Measurements from ENCODE around the gene GSTCD. TPM values are rescaled to one million over a fixed set of nuclear protein-coding genes. Genes with fewer than 3 reads are reported as not detected.

GSTCD gene
- total RNA-seq, 4 donors from 2014 or later: 8.2 to 33.5 (median 15.3) TPM

DNA sequence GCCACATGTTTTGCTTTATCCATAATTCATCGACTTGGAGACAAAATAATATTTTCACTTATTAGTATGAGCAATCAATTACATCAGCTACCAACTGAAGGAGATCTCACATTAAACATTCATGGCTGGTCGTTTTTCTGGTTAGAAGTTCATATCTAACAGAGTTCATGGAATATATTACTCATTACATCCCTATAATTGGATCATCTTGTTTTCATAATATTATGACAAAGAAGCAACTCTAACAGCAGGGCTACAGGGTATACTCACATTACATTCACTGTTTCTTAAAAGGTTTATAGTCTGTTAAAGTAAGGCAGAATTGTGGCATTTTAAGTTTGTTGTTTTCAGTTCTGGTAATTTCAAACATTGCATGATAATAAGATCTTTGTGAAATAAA lies 33.0 kb downstream of the GSTCD start:
- H3K27ac ChIP-seq: no peak overlapping the region
- TF ChIP-seq, protein P1, sequence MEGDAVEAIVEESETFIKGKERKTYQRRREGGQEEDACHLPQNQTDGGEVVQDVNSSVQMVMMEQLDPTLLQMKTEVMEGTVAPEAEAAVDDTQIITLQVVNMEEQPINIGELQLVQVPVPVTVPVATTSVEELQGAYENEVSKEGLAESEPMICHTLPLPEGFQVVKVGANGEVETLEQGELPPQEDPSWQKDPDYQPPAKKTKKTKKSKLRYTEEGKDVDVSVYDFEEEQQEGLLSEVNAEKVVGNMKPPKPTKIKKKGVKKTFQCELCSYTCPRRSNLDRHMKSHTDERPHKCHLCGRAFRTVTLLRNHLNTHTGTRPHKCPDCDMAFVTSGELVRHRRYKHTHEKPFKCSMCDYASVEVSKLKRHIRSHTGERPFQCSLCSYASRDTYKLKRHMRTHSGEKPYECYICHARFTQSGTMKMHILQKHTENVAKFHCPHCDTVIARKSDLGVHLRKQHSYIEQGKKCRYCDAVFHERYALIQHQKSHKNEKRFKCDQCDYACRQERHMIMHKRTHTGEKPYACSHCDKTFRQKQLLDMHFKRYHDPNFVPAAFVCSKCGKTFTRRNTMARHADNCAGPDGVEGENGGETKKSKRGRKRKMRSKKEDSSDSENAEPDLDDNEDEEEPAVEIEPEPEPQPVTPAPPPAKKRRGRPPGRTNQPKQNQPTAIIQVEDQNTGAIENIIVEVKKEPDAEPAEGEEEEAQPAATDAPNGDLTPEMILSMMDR (IDR thresholded peaks at IDR 0.05): no peak
- no peak for TF ChIP-seq POLR2A (IDR thresholded peaks at IDR 0.05)
- no peaks in the 10 kb centered on the region for H3K27me3 ChIP-seq
- intact Hi-C loops (cut with DNase I; ENCODE audit: low total_unique reads): no loop called here
- no peak for DNase-seq
- H3K4me3 ChIP-seq: no peak overlapping the region
- no peaks in the 10 kb centered on the region for H3K4me1 ChIP-seq
- no peaks in the 10 kb centered on the region for H3K36me3 ChIP-seq
- no peaks in the 10 kb centered on the region for H3K9me3 ChIP-seq

DNA sequence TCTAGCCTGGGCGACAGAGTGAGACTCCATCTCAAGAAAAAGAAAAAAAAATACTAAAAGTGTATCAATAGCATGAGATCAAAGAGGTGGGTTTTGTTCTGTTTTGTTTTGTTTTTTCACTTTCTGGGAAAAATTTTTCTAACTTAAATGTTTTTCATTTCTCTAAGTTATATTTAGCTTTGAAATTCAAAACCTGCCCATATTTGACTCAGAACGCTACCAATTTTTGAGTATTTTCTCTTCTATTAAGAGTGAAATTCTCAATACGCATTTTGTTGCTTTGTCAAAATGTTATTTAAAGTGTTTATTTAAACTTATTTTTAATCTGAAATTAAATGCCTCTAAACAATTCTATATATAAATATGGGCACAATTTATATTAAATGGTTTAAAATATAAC lies 39.6 kb downstream of the GSTCD start:
- Histone ChIP-seq H3K4me1 (no peaks in the 10 kb centered on the region), H3K4me3 (no peak overlapping the region), H3K27ac (no peak overlapping the region), H3K27me3 (no peaks in the 10 kb centered on the region), H3K36me3 (no peaks in the 10 kb centered on the region), H3K9me3 (no peaks in the 10 kb centered on the region)
- intact Hi-C loops (cut with DNase I; ENCODE audit: low total_unique reads): no loop called here
- no peak for DNase-seq
- TF ChIP-seq, protein P1 (IDR thresholded peaks at IDR 0.05): no peak
- TF ChIP-seq POLR2A (IDR thresholded peaks at IDR 0.05): no peak

DNA sequence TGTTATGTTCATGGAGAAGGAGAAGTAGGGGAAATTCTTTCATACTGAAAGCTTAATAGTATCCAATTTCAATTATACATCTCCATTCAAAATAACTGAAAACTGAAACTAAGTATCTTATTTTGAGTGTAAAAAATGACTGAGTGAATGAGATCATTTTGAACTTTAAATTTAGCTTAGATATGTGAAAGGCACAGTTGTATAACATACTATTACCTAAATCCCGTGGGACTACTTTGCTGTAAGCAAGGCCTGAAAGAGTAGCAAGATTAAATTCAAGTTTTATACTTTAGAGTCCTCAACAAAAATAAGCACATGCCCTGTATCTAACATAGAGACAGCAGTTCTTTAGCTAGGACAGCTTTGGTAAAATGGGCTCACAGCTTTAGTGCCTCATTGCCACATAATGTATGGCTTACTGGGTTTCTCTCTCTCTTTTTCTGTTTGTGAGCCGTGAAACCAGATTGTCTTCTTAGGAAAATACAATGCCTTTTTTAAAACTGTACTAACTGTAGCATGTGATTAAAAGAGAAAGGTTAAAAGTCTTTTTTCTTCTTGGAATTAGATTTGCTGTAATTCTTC lies 43.2 kb downstream of the GSTCD start:
- TF ChIP-seq, protein P1 (IDR thresholded peaks at IDR 0.05): no peak
- TF ChIP-seq POLR2A (IDR thresholded peaks at IDR 0.05): no peak
- Histone ChIP-seq H3K4me1 (no peaks in the 10 kb centered on the region), H3K36me3 (no peaks in the 10 kb centered on the region), H3K27ac (no peak overlapping the region), H3K4me3 (no peak overlapping the region), H3K9me3 (no peaks in the 10 kb centered on the region), H3K27me3 (no peaks in the 10 kb centered on the region)
- intact Hi-C loops (cut with DNase I; ENCODE audit: low total_unique reads): no loop called here
- no peak for DNase-seq

DNA sequence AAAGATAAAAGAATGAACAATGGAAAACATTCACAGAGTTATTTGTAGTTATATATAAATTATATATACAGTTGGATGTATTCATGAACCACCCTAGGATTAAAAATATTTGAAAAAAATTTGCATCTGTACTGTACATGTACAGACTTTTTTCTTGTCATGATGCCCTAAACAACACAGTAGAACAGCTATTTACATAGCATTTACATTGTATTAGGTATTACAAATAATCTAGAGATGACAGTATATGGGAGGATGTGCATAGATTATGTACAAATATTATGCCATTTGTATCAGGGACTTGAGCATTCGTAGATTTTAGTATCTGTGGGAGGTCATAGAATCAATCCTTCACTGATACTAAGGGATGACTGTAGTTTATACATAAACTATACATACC lies 44.8 kb downstream of the GSTCD start:
- no peaks in the 10 kb centered on the region for H3K27me3 ChIP-seq
- intact Hi-C loops (cut with DNase I; ENCODE audit: low total_unique reads): no loop called here

DNA sequence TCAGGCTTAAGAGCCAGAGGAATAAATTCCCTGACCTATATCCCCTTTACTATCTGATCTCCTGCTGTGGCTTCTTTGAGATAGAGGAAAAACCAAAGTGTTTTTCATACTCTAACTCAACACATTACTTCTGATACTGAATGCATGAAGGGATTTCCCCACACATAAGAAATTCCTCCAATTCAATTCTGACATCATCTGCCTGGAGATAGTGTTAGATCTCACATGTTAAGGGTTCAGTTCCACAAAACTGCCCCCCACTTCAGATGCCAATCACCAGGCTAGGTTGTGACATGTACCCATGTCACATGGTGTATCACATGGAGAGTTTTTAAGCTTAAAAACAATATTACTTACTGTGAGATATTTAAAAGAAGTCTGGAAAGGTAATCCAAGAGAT lies 46.8 kb downstream of the GSTCD start:
- Histone ChIP-seq H3K36me3 (no peaks in the 10 kb centered on the region), H3K4me3 (no peak overlapping the region), H3K27ac (no peak overlapping the region), H3K9me3 (no peaks in the 10 kb centered on the region), H3K4me1 (no peaks in the 10 kb centered on the region), H3K27me3 (no peaks in the 10 kb centered on the region)
- intact Hi-C loops (cut with DNase I; ENCODE audit: low total_unique reads): no loop called here
- TF ChIP-seq, protein P1 (IDR thresholded peaks at IDR 0.05): no peak
- no peak for TF ChIP-seq POLR2A (IDR thresholded peaks at IDR 0.05)
- DNase-seq: no peak

More for the DNA sequence above, 44.8 kb downstream of the GSTCD start:
- Histone ChIP-seq H3K27ac (no peak overlapping the region), H3K36me3 (no peaks in the 10 kb centered on the region), H3K4me1 (no peaks in the 10 kb centered on the region), H3K4me3 (no peak overlapping the region), H3K9me3 (no peaks in the 10 kb centered on the region)
- no peak for DNase-seq
- TF ChIP-seq, protein P1 (IDR thresholded peaks at IDR 0.05): no peak
- no peak for TF ChIP-seq POLR2A (IDR thresholded peaks at IDR 0.05)
